Kidney glomerular epithelial cell (primary cell): Measurements from ENCODE around the gene TEAD4.

Experiments used
- DNase-seq: peaks from one replicate; lab custom pipeline; 2025; lab: John Stamatoyannopoulos, UW

The TEAD4 gene

DNA sequence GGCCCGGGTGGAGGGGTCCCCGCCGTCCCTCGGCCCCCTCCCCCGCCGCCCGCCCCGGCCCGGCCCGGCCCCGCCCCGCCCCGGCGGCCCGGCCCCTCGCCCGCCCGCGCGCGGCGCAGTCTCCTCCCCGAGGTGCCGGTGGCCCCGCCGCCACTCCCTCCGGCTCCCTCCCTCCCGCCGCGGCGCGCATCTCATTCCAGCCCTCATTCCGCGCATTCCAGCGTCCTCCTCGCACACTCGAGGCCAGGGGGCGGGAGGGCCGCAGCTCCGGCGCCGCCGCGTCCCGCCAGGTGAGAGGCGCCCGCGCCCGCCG, at the start of gene TEAD4:
TEAD4 (plus strand) TSS at position 206 of the 313 bp plus-strand sequence.
- DNase-seq = peak; percentile 68

DNA sequence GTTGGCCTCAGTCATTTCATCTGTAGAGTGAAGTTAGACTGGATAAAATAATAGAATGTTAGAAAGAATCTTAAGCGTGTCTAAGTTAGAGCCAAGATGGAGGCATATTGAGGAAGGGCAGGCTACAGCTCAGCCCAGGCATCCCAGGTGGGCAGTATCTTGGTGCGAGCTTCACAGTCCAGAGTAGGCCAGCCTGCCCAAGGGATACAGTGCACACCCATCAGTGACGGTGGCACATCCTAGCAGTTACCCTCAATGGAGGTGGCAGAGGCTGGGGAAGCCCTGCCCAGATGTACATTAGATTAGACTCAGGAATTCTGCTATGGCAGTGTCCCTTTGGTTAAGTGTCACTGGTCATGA, 47.0 kb upstream of the TEAD4 start:
- DNase-seq = no peak

DNA sequence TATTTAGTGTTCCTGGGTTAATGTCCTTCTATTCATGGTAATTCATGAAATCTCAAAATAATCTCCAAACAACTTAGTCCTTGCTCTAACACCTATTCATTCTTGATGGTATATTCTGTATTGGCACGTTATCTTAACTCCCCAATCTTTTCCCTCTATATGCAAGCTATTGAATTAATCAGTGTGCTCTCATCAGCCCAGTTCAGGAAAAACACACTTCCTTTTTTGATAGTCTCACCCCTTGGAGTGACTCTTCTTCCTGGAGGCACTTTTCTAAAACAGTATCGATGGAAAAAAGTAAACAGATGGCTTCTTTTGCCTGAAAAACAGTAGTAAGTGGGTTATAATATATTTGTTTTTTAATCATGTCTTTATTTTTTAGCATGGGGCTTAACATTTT, 39.9 kb upstream of the TEAD4 start:
- DNase-seq = no peak

- DNase-seq = no peak
Observed at GRCh38 chr12:2922329-2922728, 36.9 kb upstream of the TEAD4 start.

GRCh38 chr12:2923057-2923456, 36.1 kb upstream of the TEAD4 start:
- no peak for DNase-seq

DNA sequence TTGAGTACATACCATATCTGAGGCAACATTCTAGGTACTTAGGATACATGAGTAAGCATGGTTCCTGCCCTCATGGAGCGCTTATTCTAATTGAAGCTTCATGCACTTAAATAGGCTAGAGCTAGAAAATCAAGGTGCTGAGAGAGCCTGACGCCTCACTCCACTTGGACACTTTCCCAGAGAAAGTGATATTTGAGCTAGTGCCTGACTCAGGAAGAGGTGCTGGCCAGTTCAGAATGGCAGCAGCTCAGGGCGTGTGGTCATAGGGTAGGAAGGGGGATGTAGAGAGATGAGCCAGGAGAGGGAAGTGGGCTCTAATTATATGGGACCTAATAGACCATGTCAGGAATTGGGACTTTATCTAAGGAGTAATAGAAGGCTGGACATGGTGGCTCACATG, 35.2 kb upstream of the TEAD4 start:
- DNase-seq = no peak

DNA sequence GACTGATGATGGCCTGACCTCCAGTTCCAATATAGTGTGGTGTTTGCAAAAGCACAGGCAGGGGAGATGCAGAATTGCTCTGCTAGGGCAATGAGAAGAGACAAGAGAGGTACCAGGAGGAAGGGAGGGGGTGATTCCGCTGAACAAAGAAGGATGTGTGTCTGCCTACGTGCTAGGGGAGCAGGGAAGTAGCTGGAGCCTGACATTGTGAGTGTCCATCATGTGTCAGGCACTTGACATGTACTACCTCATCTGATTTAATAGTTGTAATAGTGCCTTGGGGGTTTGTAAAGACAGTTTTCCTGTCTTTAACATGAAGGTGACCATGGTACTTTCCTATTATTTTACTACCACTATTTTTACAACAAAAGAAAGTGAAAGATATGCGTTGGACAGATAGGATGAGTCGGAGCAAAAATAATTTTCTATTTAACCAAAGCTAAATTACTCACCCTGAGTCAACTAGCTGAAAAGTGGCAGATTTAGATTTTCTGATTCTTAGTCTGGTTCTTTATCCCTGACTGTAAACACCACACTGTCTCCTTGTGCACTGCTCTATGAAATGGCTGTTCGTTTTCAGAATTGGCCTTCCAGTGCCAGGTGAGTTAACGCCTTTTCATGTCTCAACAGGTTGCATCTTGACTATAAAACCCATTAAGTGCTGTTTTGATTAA, 33.7 kb upstream of the TEAD4 start:
- DNase-seq = peak; percentile 12

GRCh38 chr12:2930865-2931264, 28.3 kb upstream of the TEAD4 start:
- no peak for DNase-seq

DNA sequence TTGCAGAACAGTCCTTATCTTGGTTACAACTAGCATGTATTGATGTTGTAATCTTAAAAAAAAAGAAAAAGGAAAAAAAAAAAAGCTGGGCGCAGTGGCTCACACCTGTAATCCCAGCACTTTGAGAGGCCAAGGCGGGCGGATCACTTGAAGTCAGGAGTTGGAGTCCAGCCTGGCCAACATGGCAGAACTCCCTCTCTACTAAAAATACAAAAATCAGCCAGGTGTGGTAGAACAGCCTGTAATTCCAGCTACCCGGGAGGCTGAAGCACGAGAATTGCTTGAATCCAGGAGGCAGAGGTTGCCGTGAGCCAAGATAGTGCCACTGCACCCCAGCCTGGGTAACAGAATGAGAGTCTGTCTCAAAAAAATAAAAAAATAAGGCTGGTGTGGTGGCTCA, 25.6 kb upstream of the TEAD4 start:
- no peak for DNase-seq

- no peak for DNase-seq
Observed at GRCh38 chr12:2934371-2934770, 24.8 kb upstream of the TEAD4 start.

DNA sequence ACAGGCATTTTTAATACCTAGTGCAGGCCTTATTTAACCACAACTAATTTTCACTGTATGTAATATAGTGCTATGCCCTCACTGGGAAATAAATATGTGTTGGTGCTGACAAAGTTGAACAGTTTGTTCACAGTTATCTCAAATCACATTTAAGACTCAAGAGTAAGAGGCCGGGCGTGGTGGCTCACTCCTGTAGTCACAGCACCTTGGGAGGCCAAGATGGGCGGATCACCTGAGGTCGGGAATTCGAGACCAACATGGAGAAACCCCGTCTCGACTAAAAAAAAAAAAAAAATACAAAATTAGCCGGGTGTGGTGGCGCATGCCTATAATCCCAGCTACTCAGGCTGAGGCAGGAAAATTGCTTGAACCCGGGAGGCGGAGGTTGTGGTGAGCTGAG, 22.9 kb upstream of the TEAD4 start:
- no peak for DNase-seq

GRCh38 chr12:2937500-2937899, 21.7 kb upstream of the TEAD4 start:
- no peak for DNase-seq

DNA sequence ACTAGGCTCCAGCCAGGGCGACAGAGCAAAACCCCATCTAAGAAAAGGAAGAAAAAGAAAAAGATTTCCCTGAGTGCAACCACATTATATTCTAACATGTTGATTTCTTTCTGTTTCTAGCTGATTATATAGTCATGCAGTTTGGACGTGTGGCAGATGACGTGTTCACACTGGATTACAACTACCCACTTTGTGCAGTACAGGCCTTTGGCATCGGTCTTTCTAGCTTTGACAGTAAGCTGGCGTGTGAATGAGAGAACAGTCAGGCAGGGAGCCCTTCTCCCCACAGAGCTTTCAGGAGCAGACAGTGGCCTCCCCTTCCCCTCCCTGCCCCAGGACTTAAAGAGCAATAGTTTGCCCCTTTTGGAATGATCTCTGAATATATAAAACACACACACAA, 20.0 kb upstream of the TEAD4 start:
- no peak for DNase-seq

DNA sequence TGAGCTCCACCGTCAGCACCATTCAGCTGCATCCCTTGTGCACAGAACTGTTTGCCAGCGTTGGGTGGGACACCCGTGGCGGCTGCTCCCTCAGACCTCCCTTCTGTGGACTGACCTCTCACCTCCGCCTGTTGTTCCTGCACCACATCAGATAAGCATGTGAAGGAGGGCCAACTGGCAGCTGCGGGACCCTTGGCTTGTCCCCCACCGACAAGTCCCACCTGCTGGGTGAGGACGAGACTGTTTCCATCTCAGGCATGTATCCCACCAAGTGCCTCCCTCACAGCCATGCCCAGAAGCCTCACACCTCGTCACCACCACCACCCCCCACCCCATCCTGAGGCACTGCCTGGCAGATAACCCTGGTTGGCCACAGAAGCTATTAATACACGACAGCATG, 18.6 kb upstream of the TEAD4 start:
- no peak for DNase-seq

DNA sequence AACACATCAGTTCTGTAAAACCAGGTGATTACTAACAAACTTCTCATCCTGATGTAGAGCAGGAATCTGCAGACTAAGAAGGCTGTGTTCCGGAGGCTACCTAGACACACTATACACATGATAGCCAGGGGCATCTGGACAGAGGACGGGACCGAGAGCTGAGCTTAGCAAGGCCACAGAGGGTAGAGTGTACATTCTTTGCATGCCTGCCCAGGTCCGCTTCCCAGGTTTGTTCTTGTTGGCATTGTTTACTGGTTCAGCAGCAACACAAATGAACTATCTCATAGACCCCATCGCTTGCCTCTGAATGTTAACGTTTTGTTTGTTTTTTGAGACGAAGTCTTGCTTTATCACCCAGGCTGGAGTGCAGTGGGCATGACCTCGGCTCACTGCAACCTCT, 17.7 kb upstream of the TEAD4 start:
- no peak for DNase-seq

DNA sequence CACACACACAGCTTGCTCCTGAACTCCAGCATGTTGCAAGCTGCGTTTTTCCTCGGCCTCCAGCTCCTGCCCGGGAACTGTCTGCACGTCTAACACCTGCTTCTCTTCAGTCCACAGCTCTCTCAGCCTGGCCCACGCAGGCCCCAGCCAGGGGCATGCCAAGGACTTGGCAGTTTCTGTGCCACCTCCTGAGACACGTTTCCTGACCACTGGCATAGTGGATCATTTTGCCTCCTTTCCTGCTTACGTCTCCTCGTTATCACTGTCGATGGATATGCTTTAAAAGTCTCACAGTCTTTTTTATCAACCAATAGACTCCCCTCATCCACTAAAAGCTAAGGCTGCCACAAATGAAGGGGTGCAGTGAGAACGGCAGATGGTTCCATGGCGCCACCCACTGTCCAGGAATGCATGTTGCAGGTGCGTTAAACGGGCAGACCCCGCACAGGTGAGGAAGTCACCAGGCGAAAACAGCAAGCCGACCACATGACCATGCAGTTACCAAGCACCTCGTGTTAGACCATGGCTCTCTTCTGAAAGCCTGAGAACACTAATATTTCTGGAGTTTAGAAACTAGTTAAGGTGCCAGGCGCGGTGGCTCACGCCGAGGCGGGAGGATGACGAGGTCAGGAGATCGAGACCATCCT, 14.7 kb upstream of the TEAD4 start:
- peak; percentile 17 for DNase-seq

- DNase-seq = no peak
Observed at GRCh38 chr12:2949411-2949810, 9.8 kb upstream of the TEAD4 start.

- DNase-seq = no peak
Observed at GRCh38 chr12:2955888-2956287, 3.3 kb upstream of the TEAD4 start.

- no peak for DNase-seq
Observed at GRCh38 chr12:2957816-2958431, 1.3 kb upstream of the TEAD4 start.

DNA sequence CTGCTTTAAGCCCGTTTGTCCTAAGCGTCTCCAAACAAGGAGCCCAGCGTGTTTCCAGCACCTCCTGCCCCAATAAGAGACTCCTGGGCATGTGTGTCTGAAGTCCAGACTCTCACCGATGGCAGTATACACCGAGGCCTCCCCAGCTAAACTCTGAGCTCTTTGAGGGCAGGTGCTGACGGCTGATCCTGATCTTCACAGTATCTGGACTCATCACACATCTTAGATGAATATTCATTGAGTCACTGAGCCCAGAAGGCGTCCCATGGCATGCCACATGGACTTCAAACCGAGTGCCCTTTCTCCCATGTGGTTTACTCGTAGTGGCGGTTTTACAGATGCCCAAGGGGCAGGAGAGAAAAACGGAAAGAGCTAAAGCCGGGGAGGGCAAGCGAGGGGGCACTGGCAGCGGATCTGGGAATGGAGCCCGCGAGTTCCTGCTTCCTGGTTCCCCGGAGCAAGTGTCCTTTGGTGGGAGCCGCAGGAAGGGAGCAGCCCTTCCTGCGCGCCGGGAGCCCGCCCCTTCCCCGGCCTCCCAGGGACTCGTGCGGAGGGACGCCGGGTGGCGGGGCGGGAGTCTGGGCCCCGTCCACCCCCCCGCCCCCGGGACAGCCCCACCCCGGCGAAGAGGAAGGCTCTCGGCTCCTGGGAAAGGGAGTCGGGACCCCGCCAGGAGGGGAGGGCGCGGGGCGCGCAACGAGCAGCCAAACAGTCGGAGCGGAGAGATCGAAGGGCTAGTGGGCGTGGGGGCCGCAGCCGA, 585 bp upstream of the TEAD4 start:
- peak; percentile 49 for DNase-seq

DNA sequence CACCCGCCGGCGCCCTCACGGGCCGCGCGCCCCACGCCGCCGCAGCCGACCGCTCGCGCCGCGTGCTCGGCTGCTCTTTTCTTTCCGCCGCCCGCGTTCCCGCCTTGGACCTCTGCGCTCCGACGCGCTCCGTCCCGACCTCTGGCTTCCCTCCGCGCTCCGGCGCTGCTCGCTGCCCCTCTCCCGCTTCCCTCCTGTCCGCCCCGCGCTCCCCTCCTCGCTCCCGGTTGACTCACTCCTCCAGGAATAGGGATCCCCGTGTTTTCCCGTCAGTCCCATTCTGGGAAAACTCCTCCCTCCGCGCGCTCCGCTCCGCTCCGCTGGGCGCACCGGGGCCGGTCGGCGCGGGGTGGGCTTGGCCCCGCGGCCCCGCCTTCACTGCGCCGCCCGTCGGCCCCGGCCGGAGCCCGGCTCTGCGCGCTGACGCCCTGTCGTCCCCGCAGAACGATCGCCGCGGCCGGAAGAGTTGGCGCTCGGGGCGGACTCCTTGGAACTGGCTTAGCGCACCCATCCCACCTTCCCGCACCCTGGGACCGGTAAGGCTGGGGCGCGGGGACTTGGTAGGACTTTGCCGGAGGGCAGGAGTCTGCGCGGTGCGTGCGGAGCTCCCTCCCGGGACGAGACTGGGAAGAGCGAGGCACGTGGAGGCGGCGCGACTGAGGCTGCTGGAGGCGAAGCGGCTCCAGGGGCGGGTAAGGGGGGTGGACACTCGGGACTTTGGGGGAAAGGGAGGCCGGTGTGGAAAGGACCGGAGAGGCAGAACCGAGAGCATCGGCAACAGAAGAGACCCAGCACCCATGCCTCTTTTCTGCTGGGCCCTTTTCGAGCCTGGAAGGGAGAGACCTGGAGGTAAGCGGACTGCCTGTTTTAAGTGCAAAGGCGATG, 550 bp downstream of the TEAD4 start:
- peak; percentile 55 for DNase-seq

DNA sequence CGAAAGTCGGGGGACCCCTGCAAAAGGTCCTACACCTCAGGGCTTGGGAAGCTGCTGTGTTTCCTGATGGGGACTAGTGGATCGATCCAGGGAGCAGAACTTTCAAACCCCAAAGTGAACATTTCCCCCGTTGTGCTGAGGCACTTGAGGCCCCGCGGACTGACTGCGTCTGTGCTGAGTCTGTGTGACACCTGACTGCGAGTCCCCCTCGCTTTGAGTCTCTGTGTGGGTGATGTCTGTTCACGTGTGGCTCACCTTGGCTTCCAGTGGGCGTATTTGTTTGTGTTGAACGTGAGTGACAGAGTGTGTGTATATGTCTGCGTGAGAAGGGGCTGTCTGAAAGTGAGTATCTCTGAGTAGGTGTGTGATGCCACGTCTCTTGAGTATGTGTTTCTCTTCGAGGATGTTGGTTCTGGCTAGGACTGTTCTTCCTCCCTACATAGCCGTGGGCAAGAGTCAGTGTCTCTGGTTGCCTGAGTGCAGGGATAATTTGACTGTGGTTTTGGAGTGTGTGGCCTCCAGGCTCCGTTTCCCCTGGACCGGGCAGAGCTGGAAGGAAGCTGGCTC, 1.3 kb downstream of the TEAD4 start:
- DNase-seq = peak; percentile 52
